Stimulated activated CD8-positive, alpha-beta memory T cell treated with anti-CD3 and anti-CD28 coated beads, Interleukin-15, amount 100 ng/mL, for 1 hour (primary cell): ENCODE data around the gene MTAP.

ENCODE experiments used
- DNase-seq: peaks from one replicate; pipeline ENCODE4 v3.0.0-alpha.2; 2020; ENCODE audit warnings: low read depth

Gene MTAP

DNA sequence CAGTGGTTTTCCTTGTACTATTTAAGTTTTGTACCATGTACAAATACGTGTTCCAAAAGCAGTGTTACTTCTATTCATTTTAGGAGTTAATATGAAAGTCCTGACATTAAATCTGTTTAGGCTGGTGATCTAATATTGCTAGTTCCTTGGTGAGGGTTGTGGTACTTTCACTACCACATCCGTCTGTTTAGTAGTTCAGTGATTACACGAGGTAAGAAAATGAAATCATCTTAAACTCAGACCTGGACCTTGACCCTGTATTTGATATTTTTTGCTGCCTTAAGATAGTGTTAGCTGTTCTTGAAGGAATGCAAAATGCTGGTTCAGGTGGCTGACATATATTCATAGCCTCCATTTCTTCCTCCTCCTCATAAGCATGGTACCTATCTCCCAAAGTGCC lies 50.3 kb downstream of the MTAP start:
- no peak for DNase-seq

DNA sequence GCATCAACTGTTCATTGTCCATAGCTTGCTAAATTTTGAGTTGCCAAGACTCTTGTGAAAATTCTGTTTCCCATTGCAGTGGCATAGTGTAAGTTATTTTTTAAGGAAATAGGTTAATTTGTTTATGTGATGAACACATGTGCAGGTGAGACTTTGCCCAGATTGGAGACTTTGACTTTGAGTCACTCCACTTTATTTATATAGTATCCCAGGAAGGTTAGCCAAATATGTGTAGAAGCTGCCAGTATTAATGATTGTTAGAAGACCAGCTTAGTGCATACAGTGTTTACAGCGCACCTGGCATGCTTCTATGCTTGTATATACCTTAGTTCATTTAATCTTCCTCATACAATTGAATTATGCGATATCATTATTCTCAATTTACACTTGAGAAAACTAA lies 51.0 kb downstream of the MTAP start:
- DNase-seq: no peak

DNA sequence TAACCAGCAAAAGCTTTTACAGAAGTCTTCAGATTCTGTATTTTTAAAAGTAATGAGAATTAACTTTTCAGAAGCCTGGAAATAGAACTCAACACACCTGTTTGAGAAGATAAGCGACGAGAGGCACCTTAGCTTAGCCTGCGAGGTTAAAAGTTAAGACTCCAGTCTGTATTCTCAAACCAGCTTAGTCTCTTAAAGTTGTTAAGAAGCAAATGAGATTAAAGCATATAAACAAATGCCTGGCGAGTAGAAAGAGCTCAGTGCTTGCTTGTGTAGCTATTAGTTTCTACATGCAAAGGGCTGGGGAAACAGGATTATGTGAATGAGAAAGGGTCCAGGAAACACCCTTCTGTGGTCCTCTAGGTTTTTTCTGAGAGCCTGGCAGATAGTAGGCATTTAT lies 51.7 kb downstream of the MTAP start:
- DNase-seq: no peak

DNA sequence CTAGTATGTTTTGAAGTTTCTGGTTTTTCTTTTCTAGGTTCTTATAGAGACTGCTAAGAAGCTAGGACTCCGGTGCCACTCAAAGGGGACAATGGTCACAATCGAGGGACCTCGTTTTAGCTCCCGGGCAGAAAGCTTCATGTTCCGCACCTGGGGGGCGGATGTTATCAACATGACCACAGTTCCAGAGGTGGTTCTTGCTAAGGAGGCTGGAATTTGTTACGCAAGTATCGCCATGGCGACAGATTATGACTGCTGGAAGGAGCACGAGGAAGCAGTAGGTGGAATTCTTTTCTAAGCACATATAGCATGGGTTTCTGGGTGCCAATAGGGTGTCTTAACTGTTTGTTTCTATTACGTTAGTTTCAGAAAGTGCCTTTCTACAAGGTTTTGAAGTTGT lies 52.2 kb downstream of the MTAP start:
- DNase-seq: no peak

DNA sequence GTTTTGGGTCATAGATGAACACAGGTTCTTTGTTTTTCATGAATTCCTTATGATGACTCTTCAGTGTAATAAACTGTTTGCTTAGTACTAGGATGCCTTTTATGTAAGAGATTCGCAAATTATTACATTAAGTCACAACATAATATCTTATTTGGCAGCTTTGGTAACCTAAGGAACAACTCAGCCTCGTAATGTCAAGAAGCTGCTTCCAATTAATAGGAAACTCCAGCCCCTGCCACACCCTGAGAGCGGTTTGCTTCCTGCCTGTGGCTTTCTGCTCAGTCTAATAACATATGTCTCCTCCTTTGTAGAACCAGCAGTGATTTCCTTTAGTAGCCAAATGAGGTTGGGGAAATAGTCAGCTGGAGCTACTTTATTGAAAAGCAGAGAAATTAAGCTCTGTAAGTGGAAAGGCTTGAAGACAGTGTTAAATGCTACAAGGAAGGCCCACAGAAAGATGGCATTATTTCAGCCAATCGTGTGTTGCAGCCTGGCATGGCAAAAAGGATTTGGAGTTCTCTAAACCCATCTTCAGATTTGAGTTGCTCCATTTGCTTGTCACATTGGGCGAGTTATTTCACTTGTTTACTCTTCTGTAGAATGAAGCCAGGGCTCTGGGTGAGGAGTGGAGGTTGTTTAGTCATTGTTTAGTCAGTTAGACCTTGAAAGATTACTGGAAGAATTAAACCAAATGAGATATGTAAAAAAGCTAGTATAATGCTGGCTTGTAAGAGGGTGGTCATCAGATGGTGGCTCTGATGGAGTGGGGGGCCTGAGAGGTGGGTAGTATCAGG lies 54.1 kb downstream of the MTAP start:
- no peak for DNase-seq

DNA sequence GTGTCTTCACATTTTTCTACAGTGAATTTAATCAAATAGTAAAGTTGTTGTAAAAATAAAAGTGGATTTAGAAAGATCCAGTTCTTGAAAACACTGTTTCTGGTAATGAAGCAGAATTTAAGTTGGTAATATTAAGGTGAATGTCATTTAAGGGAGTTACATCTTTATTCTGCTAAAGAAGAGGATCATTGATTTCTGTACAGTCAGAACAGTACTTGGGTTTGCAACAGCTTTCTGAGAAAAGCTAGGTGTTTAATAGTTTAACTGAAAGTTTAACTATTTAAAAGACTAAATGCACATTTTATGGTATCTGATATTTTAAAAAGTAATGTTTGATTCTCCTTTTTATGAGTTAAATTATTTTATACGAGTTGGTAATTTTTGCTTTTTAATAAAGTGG lies 60.4 kb downstream of the MTAP start:
- DNase-seq: no peak

DNA sequence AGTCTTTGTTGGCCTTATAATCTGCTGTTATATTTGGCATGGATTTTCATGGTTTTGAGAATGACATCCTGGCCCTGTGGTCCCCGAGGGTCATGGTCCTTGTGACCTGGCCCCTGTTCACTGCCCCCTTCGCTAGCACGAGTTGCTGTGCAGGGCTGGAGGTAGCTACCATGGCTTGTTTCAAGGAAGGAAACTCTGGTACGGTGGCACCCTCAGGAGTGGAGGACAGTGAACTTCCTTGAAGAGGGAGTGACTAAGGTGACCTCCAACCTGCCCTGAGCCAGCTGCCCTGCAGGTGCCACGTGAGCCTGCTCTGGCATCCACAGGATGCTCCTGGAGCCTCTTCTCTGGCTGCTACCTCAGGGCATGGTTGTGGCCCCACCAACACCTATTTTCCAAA lies 62.1 kb downstream of the MTAP start:
- DNase-seq: no peak

DNA sequence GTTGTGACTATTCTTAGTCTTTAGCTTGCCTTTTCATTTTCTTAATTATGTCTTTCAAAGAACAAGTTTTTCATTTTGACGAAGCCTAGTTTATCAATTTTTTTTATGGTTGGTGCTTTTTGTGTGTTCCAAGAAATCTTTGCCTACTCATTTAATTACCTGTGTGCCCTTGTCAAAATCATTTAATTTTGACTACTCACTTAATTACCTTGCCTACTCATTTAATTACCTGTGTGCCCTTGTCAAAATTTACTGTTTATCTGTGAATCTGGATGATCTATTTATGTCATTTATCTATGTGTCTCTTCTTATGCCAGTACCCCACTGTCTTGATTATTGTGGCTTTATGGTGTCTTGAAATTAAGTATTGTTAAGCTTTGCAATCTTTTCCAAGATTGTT lies 63.9 kb downstream of the MTAP start:
- DNase-seq: no peak

DNA sequence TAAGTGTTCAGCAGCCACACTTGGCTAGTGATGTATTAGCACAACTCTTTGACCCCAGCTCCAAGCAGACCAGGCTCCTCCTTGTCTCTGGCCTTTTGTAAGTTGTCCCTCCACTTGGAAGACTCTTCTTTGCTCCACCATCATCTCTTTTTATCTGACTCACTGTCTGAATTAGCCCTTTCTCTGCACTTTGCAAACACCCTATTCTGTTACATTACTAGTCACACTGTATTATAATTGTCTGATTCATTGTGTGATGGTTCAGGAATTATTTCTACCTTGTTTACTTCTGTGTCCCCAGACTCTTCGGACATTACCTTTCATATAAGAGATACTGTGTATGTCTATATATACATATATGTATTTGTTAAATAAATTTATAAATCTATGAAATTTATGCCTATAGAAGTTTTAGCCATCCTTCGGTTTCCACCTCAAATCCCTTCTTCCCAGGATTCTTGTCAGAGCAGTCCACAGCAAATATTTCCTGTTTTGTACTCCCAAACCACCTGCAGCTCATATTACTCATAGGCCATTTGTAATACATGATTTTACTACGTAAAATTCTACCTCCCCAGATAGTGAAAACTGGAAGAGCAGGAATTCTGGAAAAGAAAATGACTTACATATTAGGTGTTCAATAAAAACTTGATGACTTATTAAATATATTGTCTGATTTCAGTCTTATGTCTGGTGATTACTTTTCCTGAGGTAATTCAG lies 69.0 kb downstream of the MTAP start:
- DNase-seq: no peak

DNA sequence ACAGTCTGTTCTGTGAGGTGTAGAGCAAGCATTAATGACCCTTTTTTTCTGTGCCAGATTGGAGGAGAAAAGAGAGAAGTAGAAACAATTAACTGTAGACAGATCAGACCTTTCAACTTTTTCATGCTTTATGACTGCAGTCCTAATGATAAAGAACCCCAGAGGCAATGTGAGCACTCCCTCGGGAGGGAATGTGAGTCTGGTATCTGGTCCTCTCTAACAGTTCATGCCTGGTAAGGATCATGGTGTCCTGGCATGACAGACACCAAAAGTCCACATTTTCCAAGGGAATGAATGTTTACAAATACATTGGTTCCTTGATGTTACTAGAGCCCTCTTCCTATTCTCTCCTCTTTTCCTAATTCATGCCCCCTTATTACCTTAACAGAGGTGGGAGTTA lies 70.3 kb downstream of the MTAP start:
- DNase-seq: no peak

DNA sequence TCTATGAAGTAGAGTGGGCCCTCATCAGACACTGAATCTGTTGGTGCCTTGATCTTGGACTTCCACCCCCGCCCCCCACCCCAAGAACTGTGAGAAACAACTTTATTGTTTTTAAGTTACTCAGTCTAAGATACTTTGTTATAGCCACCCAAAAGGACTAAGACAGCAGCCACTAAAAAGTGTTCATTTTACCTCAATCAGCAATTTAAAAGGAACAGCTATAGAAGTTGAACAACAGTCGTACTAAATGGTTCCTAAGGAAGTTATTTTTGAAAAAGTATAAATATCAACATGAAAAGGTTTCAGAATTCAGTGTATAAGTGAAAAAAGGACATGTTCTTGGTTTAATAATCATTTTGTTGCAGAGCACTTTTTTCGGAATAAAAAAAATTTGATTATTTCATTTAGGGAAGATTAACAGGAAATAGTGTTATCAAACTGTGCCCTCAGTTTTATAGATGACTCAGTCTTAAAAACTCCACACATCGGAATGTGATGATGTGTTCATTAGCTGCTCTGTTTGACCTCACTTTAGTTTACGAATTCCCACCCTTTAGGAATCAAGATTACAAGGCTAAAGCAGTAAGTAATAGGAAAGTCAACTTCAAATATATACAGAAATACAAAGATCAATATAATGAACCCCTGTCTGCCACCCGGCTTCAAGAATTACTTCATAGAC lies 71.2 kb downstream of the MTAP start:
- DNase-seq: no peak

DNA sequence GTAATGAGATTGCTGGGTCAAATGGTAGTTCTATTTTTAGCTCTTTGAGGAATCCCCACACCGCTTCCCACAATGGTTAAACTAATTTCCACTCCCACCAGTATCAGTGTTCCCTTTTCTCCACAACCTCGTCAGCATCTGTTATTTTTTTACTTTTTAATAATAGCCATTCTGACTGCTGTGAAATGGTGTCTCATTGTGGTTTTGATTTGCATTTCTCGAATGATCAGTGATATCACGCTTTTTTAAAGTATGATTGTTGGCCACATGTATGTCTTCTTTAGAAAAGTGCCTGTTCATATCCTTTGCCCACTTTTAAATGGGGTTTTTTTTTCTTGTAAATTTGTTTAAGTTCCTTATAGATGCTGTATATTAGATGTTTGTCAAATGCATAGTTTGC lies 73.5 kb downstream of the MTAP start:
- DNase-seq: no peak

DNA sequence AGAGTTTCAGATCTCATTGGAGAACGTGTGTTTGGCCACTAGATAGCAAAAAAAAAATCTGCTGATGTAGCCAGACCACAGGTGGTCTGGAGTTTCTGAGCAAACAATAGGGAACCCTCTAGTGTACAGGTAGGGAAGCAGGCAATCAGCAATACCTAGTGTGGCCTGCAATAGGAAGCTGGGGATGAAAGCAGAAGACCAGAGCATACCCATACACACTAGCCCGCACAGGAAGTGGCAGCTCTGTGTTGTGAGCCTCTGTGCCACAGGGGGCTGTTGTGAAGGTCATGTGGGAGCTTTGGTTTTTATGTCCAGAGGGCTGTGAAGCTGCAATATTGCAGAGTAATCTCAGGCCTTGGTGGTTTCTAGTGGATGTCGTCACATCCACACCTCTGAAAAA lies 81.2 kb downstream of the MTAP start:
- no peak for DNase-seq

DNA sequence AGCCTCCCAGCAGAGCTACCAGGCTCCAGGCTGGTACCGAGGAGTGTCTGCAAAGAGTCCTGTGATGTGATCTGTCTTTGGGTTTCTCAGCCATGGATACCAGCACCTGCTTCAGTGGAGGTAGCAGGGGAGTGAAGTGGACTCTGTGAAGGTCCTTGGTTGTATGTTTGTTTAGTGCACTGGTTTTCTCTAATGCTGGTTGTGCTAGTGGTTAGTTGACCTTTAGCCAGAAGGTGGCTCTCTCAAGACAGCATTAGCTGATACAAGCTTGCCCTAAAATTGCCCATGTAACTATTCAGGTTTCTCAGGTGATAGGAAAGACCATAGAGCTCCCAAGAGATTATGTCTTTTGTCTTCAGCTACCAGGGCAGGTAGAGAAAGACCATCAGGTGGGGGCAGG lies 87.2 kb downstream of the MTAP start:
- no peak for DNase-seq

DNA sequence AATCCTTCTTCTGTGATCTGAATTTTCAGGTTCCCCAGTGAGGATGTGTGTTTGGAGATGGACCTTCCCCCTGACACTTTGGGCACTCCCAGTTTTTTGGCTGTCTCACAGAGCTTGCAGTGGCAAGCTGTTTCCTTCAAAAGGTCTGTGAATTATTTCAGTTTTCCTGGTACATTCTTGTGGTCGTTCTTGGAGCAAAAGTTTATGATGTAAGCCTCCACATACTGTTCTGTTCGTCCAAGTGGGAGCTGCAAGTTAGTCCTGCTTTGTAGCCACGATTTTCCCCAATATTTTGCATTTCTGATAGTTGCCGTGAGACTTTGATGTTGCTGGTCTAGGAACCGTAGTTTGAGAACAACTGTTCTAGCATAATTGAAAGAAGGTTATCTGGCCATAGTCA lies 88.3 kb downstream of the MTAP start:
- DNase-seq: no peak

DNA sequence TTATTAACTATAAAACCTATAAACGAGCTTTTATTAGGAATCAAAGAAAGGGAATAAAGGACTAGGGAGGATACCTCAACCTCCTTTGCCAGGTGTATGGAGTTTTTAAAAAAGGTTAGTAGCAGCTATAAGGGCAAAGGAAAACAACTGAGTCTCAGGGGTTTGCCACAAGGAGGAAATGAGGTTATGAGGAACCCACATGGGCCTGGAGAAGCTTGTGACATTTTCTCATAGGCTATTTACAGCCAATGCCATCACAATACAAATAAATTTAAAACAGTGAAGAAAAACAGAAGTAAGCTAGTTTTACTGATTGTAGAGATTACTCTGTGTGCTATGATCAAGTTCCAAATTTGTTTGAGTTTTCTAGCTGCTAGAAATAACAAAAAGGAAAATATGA lies 99.1 kb downstream of the MTAP start:
- no peak for DNase-seq

DNA sequence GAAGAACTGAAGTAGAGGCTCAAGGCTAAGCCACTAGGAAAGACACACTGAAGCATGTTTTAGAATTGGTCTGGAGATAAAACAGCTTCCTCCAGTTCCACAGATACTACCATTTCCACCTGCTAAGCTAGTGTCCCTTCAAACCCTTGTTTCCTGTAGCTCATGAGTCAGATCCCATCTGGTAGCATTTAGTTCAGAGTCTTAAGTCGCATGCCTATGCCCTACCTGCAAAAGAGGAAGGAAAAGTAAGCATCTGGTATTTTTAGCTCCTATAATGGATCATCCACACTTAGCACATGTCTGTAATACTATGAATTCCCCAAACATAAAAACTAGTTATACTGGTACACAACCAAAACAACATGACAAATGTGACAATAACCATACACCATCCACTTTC lies 99.7 kb downstream of the MTAP start:
- DNase-seq: no peak

DNA sequence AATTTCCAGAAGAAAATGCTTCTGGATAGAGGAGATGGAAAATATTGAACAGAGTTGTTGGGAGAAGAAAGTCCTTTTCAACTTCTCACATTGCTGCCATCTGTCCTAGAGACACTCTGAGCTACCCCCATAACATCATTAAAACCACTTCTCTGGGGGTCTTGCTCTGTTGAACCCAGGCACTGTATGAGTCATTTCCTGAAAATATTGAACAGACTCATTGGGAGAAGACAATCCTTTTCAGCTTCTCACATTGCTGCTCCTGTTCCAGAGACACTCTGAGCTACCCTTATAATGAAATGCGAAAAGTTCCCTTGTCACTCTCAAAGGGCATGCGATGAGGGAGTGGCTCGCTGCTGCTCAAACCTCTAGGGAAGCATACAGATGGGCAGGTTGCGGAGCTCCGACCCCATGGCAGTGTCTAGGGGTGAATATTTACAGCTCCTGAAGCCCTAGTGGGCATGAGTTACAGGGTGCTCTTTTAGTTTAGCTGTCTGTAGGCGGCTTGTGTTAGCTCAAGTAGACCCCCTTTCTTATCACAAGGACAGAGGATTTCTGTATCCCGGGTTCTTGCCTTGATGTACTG lies 101.0 kb downstream of the MTAP start:
- no peak for DNase-seq

DNA sequence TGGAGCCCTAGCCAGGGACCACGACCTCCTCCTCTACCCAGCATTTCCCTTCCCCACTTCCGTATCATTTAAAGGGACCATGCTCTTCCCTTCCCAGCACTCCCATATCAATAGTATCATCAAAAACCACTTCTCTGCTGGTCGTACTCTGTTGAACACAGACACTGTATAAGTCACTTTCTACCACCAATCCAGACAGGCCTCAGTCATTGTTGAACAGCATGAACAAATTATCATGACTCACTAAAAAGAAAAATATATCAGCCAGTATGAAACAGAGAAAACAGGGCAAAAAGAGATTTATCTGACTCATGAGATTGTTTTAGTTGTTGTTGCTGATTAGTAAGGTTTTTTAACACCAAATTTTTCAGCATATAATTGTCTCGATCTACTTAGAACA lies 101.9 kb downstream of the MTAP start:
- DNase-seq: no peak

DNA sequence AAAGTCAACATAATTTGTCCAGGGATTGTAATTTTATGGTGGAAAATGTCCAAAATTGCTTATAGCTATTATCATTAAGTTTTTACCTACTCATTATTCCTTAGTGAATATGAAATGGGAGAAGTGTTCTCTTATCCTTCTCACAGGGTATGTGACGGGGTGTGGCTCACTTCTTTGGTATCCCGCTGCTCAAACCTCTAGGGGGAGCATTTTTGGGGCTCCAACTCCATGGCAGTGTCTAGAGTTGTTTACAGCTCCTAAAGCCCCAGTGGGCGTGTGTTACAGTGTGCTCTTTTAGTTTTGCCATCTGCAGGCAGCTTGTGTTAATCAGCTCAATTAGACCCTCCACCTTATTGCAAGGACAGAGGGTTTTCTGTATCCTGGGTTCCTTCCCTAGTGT lies 102.3 kb downstream of the MTAP start:
- no peak for DNase-seq

DNA sequence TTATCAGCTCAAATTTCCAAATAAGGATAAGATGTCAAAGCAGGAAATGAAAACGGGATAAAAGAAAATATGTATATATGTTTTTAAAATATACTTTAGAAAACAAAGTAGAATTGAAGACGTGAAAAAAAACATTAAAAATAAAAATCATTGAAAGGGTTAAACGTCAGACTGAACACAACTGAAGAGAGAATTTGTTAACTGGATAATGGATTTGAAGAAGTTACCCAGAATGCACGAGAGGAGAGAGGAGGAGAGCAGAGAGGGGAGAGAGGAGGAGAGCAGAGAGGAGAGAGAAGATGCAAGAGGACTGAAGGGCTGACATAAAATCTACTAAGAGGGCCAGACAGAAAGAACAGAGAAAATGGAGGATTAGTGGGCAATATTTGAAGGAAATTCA lies 103.8 kb downstream of the MTAP start:
- no peak for DNase-seq

DNA sequence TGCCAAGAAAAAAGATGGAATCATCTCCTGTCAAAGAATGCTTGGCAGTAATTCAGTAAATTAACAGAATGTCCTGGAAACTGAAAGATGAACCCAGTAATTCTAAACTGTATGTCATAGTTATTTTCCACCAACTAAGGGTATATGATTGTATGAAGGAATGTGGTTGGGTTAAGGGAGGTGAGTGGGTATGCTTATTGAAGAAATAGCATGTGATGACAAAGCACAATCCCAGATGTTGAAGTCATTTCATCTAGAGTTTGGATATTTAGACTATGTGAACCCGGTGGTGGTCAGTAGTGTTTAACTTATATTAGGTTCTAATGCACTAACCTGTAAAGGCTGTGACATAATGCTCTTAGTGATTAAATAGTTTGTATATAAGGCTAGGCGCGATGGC lies 104.4 kb downstream of the MTAP start:
- DNase-seq: no peak
